Fibroblast of lung (primary cell): Measurements from ENCODE around the gene ARFGEF2.

Source experiments
- CTCF ChIP-seq, 2 donors: IDR thresholded peaks in 1 of 2; conservative IDR thresholded peaks in 1 of 2; 1 replicate in 1 of 2; 2 replicates in 1 of 2; pipeline ENCODE4 v1.5.1; 2011 to 2012; ENCODE audit warnings: low read length in 2 of 2, control low read depth in 1 of 2, inconsistent platforms in 1 of 2, low read depth in 1 of 2, mild to moderate bottlenecking in 1 of 2
- EZH2 ChIP-seq: IDR thresholded peaks from 2 replicates; pipeline ENCODE4 v1.5.1; 2012; ENCODE audit warnings: low read length, control low read depth, mild to moderate bottlenecking; ENCODE audit errors: missing control alignments

DNA sequence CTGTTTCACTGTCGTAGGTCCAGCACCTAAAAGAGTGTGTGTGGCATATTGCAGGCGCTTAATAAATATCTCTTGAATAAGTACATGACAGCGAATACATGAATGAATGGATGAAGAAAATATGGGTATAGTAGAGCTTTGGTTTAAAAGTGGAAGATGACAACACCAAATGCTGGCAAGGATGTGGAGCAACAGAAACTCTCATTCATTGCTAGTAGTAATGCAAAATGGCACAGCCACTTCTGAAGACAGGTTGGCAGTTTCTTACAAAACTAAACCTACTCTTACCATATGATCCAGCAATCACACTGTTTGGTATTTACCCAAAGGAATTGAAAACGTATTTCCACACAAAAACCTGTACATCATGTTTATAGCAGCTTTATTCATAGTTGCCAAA lies 36.3 kb upstream of the ARFGEF2 start:
- no peak for TF ChIP-seq CTCF (conservative IDR thresholded peaks at IDR 0.05 in 1 of 2, IDR thresholded peaks at IDR 0.05 in 1 of 2; ENCODE audit: low read depth in 1 of 2, low read length in 2 of 2)
- no peak for TF ChIP-seq EZH2
